ENCODE results near the gene LSM12. TPM values are rescaled to one million over a fixed set of nuclear protein-coding genes. Genes with fewer than 3 reads are reported as not detected.

Gene LSM12
- polyA plus RNA-seq, 4 donors, result 24.8 to 36.4 (median 28.2) TPM

DNA sequence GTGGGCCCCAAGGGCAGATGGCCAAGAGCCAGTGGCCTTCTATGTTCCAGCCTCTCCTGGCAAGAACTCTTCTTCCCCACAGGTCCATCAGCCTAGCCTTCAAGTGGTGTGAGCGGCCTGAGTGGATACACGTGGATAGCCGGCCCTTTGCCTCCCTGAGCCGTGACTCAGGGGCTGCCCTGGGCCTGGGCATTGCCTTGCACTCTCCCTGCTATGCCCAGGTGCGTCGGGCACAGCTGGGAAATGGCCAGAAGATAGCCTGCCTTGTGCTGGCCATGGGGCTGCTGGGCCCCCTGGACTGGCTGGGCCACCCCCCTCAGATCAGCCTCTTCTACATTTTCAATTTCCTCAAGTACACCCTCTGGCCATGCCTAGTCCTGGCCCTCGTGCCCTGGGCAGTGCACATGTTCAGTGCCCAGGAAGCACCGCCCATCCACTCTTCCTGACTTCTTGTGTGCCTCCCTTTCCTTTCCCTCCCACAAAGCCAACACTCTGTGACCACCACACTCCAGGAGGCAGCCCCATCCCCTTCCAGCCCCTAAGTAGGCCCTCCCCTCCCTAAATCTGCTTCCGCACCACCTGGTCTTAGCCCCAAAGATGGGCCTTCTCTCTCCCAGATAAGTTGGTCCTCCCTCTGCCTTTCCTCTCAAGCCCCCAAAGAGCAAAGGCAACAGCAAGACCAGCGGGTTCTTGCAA is 9.3 kb upstream of the LSM12 start:
- H3K27me3 ChIP-seq (ENCODE audit: control insufficient read depth in 3 of 3, insufficient read depth in 3 of 3, low read length in 3 of 3), result no peaks in the 10 kb centered on the region
- FAIRE-seq (no peak), DNase-seq (no peak)
- no peaks in the 10 kb centered on the region for H3K9me3 ChIP-seq (ENCODE audit: control insufficient read depth in 2 of 2, insufficient read depth in 1 of 2, low read depth in 1 of 2, low read length in 1 of 2)
- H3K27ac ChIP-seq (ENCODE audit: low read depth in 1 of 3, low read length in 2 of 3), result no peak overlapping the region
- WGBS, 3 donors, result 84 to 94% (median 86%) methylated on average over 10 of the region's 10 CpGs
- no peak overlapping the region for H3K4me3 ChIP-seq (ENCODE audit: low read depth in 1 of 3, low read length in 3 of 3)
- H3K4me1 ChIP-seq (ENCODE audit: control insufficient read depth in 3 of 3, insufficient read depth in 2 of 3, low read depth in 1 of 3, low read length in 2 of 3), result peaks cover 0 to 8% (median 0%) of the 10 kb centered on the region in 3 donors
- peaks cover 3 to 77% (median 4%) of the 10 kb centered on the region in 3 donors for H3K36me3 ChIP-seq (ENCODE audit: control insufficient read depth in 3 of 3, insufficient read depth in 2 of 3, low read depth in 1 of 3, low read length in 3 of 3)

DNA sequence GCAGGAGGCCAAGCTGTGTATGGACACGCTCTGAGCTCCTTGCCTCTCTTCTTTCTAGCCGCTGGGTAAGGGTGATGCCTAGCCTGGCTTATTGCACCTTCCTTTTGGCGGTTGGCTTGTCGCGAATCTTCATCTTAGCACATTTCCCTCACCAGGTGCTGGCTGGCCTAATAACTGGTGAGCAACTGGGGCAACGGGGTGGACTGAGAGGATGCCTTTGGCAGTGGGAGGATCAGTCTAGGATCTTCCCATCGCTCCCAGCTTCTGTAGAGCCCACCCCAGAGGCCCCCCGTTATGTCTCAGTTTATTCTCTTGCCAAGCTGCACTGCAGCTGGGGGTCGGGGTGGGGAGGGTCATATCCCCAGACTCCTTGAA is 8.4 kb upstream of the LSM12 start:
- FAIRE-seq, result no peak
- Histone ChIP-seq H3K36me3 (ENCODE audit: control insufficient read depth in 3 of 3, insufficient read depth in 2 of 3, low read depth in 1 of 3, low read length in 3 of 3) (peaks cover 0 to 69% (median 4%) of the 10 kb centered on the region in 3 donors), H3K27me3 (ENCODE audit: control insufficient read depth in 3 of 3, insufficient read depth in 3 of 3, low read length in 3 of 3) (no peaks in the 10 kb centered on the region), H3K4me3 (ENCODE audit: low read depth in 1 of 3, low read length in 3 of 3) (no peak overlapping the region), H3K27ac (ENCODE audit: low read depth in 1 of 3, low read length in 2 of 3) (no peak overlapping the region), H3K4me1 (ENCODE audit: control insufficient read depth in 3 of 3, insufficient read depth in 2 of 3, low read depth in 1 of 3, low read length in 2 of 3) (peaks cover 0 to 11% (median 0%) of the 10 kb centered on the region in 3 donors), H3K9me3 (ENCODE audit: control insufficient read depth in 2 of 2, insufficient read depth in 1 of 2, low read depth in 1 of 2, low read length in 1 of 2) (no peaks in the 10 kb centered on the region)
- no peak for DNase-seq
- 92 to 94% (median 93%) methylated on average over 8 to 9 of the region's 9 CpGs for WGBS, 3 donors

DNA sequence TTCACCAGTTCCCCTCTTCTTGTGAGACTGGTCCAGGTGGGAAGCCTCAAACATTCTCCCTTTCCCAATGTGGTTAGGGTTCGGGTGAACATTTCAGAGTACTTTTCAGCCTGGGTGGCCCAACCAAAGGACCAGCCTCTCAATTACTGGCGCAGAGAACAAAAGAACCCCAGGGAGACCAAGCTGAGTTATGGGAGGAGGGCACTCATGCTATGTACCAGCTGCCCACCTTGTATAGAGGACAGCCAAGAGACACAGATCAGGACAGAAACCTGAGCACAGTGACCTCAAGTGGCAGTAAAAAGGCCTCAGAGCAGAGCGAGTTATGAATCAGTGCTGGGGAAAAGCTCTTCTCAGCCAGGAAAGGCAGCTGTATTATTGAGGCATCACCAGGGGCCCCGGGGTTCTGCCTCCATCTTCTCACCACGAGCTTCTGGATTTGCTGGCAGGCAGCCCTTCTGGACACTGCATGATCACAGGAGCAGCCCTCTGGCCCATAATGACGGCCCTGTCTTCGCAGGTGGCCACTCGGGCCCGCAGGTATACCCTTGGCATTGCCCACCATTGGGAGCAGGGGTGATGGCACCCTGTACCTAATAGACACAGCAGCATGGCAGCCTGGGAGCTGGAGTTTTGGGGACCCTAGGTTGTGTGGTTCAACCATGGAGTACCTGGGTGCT is 7.9 kb upstream of the LSM12 start:
- Histone ChIP-seq H3K27ac (ENCODE audit: low read depth in 1 of 3, low read length in 2 of 3) (no peak overlapping the region), H3K36me3 (ENCODE audit: control insufficient read depth in 3 of 3, insufficient read depth in 2 of 3, low read depth in 1 of 3, low read length in 3 of 3) (peaks cover 0 to 66% (median 4%) of the 10 kb centered on the region in 3 donors), H3K4me1 (ENCODE audit: control insufficient read depth in 3 of 3, insufficient read depth in 2 of 3, low read depth in 1 of 3, low read length in 2 of 3) (peaks cover 0 to 13% (median 0%) of the 10 kb centered on the region in 3 donors), H3K27me3 (ENCODE audit: control insufficient read depth in 3 of 3, insufficient read depth in 3 of 3, low read length in 3 of 3) (no peaks in the 10 kb centered on the region), H3K4me3 (ENCODE audit: low read depth in 1 of 3, low read length in 3 of 3) (no peak overlapping the region), H3K9me3 (ENCODE audit: control insufficient read depth in 2 of 2, insufficient read depth in 1 of 2, low read depth in 1 of 2, low read length in 1 of 2) (no peaks in the 10 kb centered on the region)
- DNase-seq (no peak), FAIRE-seq (no peak)
- 83 to 85% (median 85%) methylated on average over 9 of the region's 9 CpGs for WGBS, 3 donors

DNA sequence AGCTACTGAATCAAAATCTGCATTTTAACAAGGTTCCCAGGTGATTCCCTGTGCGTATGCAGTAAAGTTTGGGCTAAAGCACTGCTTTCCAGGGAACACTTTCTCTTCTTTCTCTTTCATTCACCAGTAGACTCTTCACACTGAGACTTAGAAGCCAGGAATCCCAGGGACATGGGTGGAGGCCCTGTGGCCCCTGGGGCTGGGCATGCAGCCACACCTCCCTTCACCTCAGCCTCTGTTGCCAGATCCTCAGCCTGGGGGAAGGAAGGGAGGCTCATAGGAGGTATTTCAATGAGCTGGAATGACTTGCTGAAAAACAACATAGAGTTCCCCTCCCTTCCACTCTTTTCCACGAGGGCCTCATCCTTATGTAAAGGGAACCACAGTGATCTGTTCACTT is 5.3 kb upstream of the LSM12 start:
- no peak for FAIRE-seq
- peaks cover 3 to 24% (median 3%) of the 10 kb centered on the region in 3 donors for H3K4me1 ChIP-seq (ENCODE audit: control insufficient read depth in 3 of 3, insufficient read depth in 2 of 3, low read depth in 1 of 3, low read length in 2 of 3)
- DNase-seq, result peak; percentile 11 to 33
- H3K36me3 ChIP-seq (ENCODE audit: control insufficient read depth in 3 of 3, insufficient read depth in 2 of 3, low read depth in 1 of 3, low read length in 3 of 3), result peaks cover 0 to 41% (median 0%) of the 10 kb centered on the region in 3 donors
- H3K27ac ChIP-seq (ENCODE audit: low read depth in 1 of 3, low read length in 2 of 3), result peak overlapping the region in 2 of 3 donors; percentile 29 to 36
- no peaks in the 10 kb centered on the region for H3K9me3 ChIP-seq (ENCODE audit: control insufficient read depth in 2 of 2, insufficient read depth in 1 of 2, low read depth in 1 of 2, low read length in 1 of 2)
- peak overlapping the region in 1 of 3 donors; percentile 75 for H3K4me3 ChIP-seq (ENCODE audit: low read depth in 1 of 3, low read length in 3 of 3)
- H3K27me3 ChIP-seq (ENCODE audit: control insufficient read depth in 3 of 3, insufficient read depth in 3 of 3, low read length in 3 of 3), result no peaks in the 10 kb centered on the region
- WGBS, 3 donors, result 28 to 45% (median 34%) methylated on average over 2 of the region's 2 CpGs

DNA sequence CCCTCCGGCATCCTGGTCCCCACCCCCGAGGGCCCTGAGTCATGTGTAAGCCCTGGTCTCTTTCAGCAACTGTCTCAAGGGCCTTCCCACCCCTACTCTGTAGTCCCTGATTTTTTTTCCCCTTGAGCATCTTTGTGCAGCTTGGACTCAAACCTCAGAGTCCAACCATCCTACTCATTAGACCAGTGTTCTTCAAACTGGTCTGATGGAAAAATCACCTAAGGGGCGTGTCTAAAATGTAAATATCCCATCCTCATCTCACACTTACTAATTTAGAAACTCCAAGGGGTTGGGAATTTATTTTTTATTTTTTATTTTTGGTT is 4.7 kb upstream of the LSM12 start:
- H3K27ac ChIP-seq (ENCODE audit: low read depth in 1 of 3, low read length in 2 of 3), result peak overlapping the region in 2 of 3 donors; percentile 91 to 95
- peaks cover 3 to 25% (median 3%) of the 10 kb centered on the region in 3 donors for H3K4me1 ChIP-seq (ENCODE audit: control insufficient read depth in 3 of 3, insufficient read depth in 2 of 3, low read depth in 1 of 3, low read length in 2 of 3)
- DNase-seq, result no peak
- no peaks in the 10 kb centered on the region for H3K9me3 ChIP-seq (ENCODE audit: control insufficient read depth in 2 of 2, insufficient read depth in 1 of 2, low read depth in 1 of 2, low read length in 1 of 2)
- 0 to 2% (median 1%) methylated on average over 3 of the region's 3 CpGs for WGBS, 3 donors
- H3K36me3 ChIP-seq (ENCODE audit: control insufficient read depth in 3 of 3, insufficient read depth in 2 of 3, low read depth in 1 of 3, low read length in 3 of 3), result peaks cover 0 to 35% (median 0%) of the 10 kb centered on the region in 3 donors
- FAIRE-seq, result no peak
- H3K27me3 ChIP-seq (ENCODE audit: control insufficient read depth in 3 of 3, insufficient read depth in 3 of 3, low read length in 3 of 3), result no peaks in the 10 kb centered on the region
- H3K4me3 ChIP-seq (ENCODE audit: low read depth in 1 of 3, low read length in 3 of 3), result peak overlapping the region; percentile 63 to 75 (median 69)

DNA sequence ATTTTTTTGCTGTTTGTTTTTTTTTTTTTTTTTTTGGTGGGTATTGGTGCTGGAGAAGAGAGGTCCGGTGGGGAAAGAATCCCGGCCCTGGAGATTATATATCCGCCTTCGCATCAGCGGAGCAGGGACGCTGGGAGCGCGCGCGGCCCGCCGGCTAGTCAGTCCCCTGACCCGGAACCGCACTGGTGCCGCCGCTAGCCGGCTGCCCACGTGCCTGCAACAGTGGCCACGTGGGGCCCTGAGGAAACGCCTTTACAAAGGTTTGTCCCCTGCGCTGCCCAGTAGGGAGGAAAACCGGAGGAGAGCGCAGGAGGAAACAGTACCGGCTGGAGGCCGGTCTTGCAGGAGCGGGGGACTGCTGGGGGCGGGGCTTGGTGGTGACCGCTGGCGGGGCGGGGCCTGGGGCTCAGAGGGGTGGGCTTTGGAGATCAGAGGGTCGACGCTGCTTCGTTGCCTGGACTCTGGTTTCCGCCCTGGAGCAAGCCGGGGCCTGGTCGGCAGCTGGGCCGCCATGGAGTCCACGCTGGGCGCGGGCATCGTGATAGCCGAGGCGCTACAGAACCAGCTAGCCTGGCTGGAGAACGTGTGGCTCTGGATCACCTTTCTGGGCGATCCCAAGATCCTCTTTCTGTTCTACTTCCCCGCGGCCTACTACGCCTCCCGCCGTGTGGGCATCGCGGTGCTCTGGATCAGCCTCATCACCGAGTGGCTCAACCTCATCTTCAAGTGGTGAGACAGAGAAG is 4.2 kb upstream of the LSM12 start, which contains the start of gene G6PC3:
Gene G6PC3, plus strand, starts transcription at position 281 of the 743 bp plus-strand sequence. Its CDS starts 231 bp downstream, at position 512.
- WGBS, 3 donors, result 0 to 1% (median 0%) methylated on average over 43 to 53 of the region's 53 CpGs
- H3K4me3 ChIP-seq (ENCODE audit: low read depth in 1 of 3, low read length in 3 of 3), result peak within 1 kb of the TSS; percentile 63 to 75 (median 69)
- DNase-seq, result peak; percentile 97
- no peaks in the 10 kb centered on the region for H3K27me3 ChIP-seq (ENCODE audit: control insufficient read depth in 3 of 3, insufficient read depth in 3 of 3, low read length in 3 of 3)
- no peaks in the 10 kb centered on the region for H3K9me3 ChIP-seq (ENCODE audit: control insufficient read depth in 2 of 2, insufficient read depth in 1 of 2, low read depth in 1 of 2, low read length in 1 of 2)
- peaks cover 3 to 25% (median 3%) of the 10 kb centered on the region in 3 donors for H3K4me1 ChIP-seq (ENCODE audit: control insufficient read depth in 3 of 3, insufficient read depth in 2 of 3, low read depth in 1 of 3, low read length in 2 of 3)
- no peak for FAIRE-seq
- H3K36me3 ChIP-seq (ENCODE audit: control insufficient read depth in 3 of 3, insufficient read depth in 2 of 3, low read depth in 1 of 3, low read length in 3 of 3), result peaks cover 0 to 29% (median 0%) of the 10 kb centered on the region in 3 donors
- H3K27ac ChIP-seq (ENCODE audit: low read depth in 1 of 3, low read length in 2 of 3), result peak within 1 kb of the TSS; percentile 55 to 95 (median 91)

DNA sequence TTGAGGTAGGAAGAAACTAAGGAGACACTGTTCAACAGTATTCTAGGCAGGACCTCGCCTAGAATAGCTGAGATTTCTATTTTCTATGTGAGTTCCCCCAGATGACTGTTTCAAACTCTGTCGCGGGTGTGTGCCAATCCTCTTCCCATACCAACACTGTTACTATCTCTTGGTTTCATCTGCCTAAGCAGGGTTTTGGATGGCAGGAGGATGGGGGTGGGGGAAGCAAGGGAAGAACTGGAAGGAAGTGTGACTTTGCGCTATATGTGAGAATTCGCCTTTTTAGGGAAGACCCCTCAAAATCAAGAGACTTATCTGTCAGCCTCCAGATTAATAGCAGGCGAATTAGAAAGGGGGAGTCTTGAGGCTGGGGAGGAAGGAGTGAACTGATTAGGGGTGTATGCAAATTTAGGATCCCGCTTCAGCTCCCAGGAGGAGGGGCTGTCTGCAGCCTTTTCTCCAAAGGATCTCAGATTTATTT is 3.5 kb upstream of the LSM12 start:
- Histone ChIP-seq H3K27ac (ENCODE audit: low read depth in 1 of 3, low read length in 2 of 3) (peak overlapping the region; percentile 14 to 95 (median 71)), H3K4me1 (ENCODE audit: control insufficient read depth in 3 of 3, insufficient read depth in 2 of 3, low read depth in 1 of 3, low read length in 2 of 3) (peaks cover 3 to 25% (median 3%) of the 10 kb centered on the region in 3 donors), H3K27me3 (ENCODE audit: control insufficient read depth in 3 of 3, insufficient read depth in 3 of 3, low read length in 3 of 3) (no peaks in the 10 kb centered on the region), H3K9me3 (ENCODE audit: control insufficient read depth in 2 of 2, insufficient read depth in 1 of 2, low read depth in 1 of 2, low read length in 1 of 2) (no peaks in the 10 kb centered on the region), H3K36me3 (ENCODE audit: control insufficient read depth in 3 of 3, insufficient read depth in 2 of 3, low read depth in 1 of 3, low read length in 3 of 3) (peaks cover 0 to 23% (median 0%) of the 10 kb centered on the region in 3 donors), H3K4me3 (ENCODE audit: low read depth in 1 of 3, low read length in 3 of 3) (peak overlapping the region; percentile 34 to 75 (median 69))
- FAIRE-seq (no peak), DNase-seq (no peak)
- 31 to 62% (median 53%) methylated on average over 7 of the region's 7 CpGs for WGBS, 3 donors

DNA sequence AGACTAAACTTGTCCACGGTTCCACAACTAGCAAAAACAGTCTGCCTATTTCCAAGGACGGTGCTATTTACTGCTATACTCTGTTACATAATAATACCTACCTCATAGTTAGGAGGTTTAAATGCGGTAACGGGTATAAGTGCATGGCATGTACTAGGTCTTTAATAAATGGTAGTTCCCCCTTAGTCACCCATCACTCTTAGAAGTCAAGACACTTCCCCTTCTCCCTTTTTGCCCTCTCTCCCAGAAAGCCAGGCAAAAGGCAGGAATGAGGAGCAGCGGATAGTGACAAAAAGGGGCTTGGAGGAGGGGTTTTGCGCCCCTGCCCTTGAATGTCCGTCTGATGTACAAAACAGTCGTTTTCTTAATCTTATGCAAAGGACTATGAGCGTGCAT is 1.1 kb upstream of the LSM12 start:
- WGBS, 3 donors, result 88 to 92% (median 90%) methylated on average over 9 of the region's 9 CpGs
- DNase-seq (no peak), FAIRE-seq (no peak)
- H3K9me3 ChIP-seq (ENCODE audit: control insufficient read depth in 2 of 2, insufficient read depth in 1 of 2, low read depth in 1 of 2, low read length in 1 of 2), result no peaks in the 10 kb centered on the region
- H3K4me1 ChIP-seq (ENCODE audit: control insufficient read depth in 3 of 3, insufficient read depth in 2 of 3, low read depth in 1 of 3, low read length in 2 of 3), result peaks cover 3 to 25% (median 5%) of the 10 kb centered on the region in 3 donors
- peak overlapping the region in 2 of 3 donors; percentile 64 to 92 for H3K27ac ChIP-seq (ENCODE audit: low read depth in 1 of 3, low read length in 2 of 3)
- no peaks in the 10 kb centered on the region for H3K27me3 ChIP-seq (ENCODE audit: control insufficient read depth in 3 of 3, insufficient read depth in 3 of 3, low read length in 3 of 3)
- H3K36me3 ChIP-seq (ENCODE audit: control insufficient read depth in 3 of 3, insufficient read depth in 2 of 3, low read depth in 1 of 3, low read length in 3 of 3), result peaks cover 0 to 6% (median 2%) of the 10 kb centered on the region in 3 donors
- no peak overlapping the region for H3K4me3 ChIP-seq (ENCODE audit: low read depth in 1 of 3, low read length in 3 of 3)

All from small intestine (tissue), 7 donors.